H9 (cell line): ENCODE data around the gene MYH9. TPM values are rescaled to one million over a fixed set of nuclear protein-coding genes. Genes with fewer than 3 reads are reported as not detected.

Source experiments
- DNase-seq: peaks from one replicate; pipeline ENCODE4 v3.0.0-alpha.2; 2017
- H2AFZ ChIP-seq: one replicate; pipeline ENCODE4 v1.6.1; 2013; ENCODE audit warnings: mild to moderate bottlenecking, low read length, control low read depth, moderate library complexity
- H2AK5ac ChIP-seq: 2 replicates; pipeline ENCODE4 v1.6.1; 2013; ENCODE audit warnings: low read length, control low read depth, mixed read lengths; ENCODE audit not compliant: insufficient read length
- H2BK120ac ChIP-seq: one replicate; pipeline ENCODE4 v1.6.1; 2013; ENCODE audit warnings: low read depth, mild to moderate bottlenecking, low read length, control low read depth, inconsistent platforms; ENCODE audit not compliant: poor library complexity, severe bottlenecking
- H2BK12ac ChIP-seq: 2 replicates; pipeline ENCODE4 v1.6.1; 2013; ENCODE audit warnings: low read length, control low read depth, mixed read lengths, low read depth; ENCODE audit not compliant: insufficient read length
- H2BK15ac ChIP-seq: 2 replicates; pipeline ENCODE4 v1.6.1; 2013; ENCODE audit warnings: low read depth, low read length, control low read depth
- H2BK20ac ChIP-seq: one replicate; pipeline ENCODE4 v1.6.1; 2013; ENCODE audit warnings: low read depth, mild to moderate bottlenecking, low read length, control low read depth, inconsistent platforms; ENCODE audit not compliant: poor library complexity, severe bottlenecking
- H2BK5ac ChIP-seq: 2 replicates; pipeline ENCODE4 v1.6.1; 2013; ENCODE audit warnings: low read length, control low read depth, mixed read lengths; ENCODE audit not compliant: insufficient read length
- H3K14ac ChIP-seq: 2 replicates; pipeline ENCODE4 v1.6.1; 2013; ENCODE audit warnings: low read length, control low read depth; ENCODE audit not compliant: insufficient read depth
- H3K18ac ChIP-seq: 2 replicates; pipeline ENCODE4 v1.6.1; 2013; ENCODE audit warnings: low read depth, mild to moderate bottlenecking, mixed read lengths, low read length, control low read depth; ENCODE audit not compliant: insufficient read length
- H3K23ac ChIP-seq: 2 replicates; pipeline ENCODE4 v1.6.1; 2013; ENCODE audit warnings: low read length, control low read depth, mixed read lengths, low read depth; ENCODE audit not compliant: insufficient read length
- H3K23me2 ChIP-seq: 2 replicates; pipeline ENCODE4 v1.6.1; 2013; ENCODE audit warnings: low read depth, mild to moderate bottlenecking, mixed read lengths, low read length, control low read depth; ENCODE audit not compliant: insufficient read length, poor library complexity, severe bottlenecking
- H3K27ac ChIP-seq: 2 replicates; pipeline ENCODE4 v1.5.1; 2013; ENCODE audit warnings: low read length, control low read depth, mixed read lengths, low read depth; ENCODE audit not compliant: insufficient read length
- H3K27me3 ChIP-seq: 2 replicates; pipeline ENCODE4 v1.6.1; 2013; ENCODE audit warnings: low read length, control low read depth, inconsistent platforms; ENCODE audit not compliant: insufficient read depth
- H3K4ac ChIP-seq: 2 replicates; pipeline ENCODE4 v1.6.1; 2013; ENCODE audit warnings: low read depth, mild to moderate bottlenecking, control low read depth, inconsistent platforms, low read length, moderate library complexity
- H3K4me1 ChIP-seq: 2 replicates; pipeline ENCODE4 v1.6.1; 2013; ENCODE audit warnings: low read length, control low read depth, inconsistent platforms; ENCODE audit not compliant: insufficient read depth
- H3K4me2 ChIP-seq: 2 replicates; pipeline ENCODE4 v1.6.1; 2013; ENCODE audit warnings: low read length, control low read depth, mixed read lengths; ENCODE audit not compliant: insufficient read length, insufficient read depth
- H3K56ac ChIP-seq: 2 replicates; pipeline ENCODE4 v1.6.1; 2013; ENCODE audit warnings: low read depth, mild to moderate bottlenecking, mixed read lengths, low read length, control low read depth; ENCODE audit not compliant: insufficient read length
- H3K79me1 ChIP-seq: 2 replicates; pipeline ENCODE4 v1.6.1; 2013; ENCODE audit warnings: low read depth, mild to moderate bottlenecking, moderate library complexity, low read length, control low read depth, inconsistent platforms; ENCODE audit not compliant: insufficient read depth, poor library complexity, severe bottlenecking
- H3K79me2 ChIP-seq: 2 replicates; pipeline ENCODE4 v1.6.1; 2013; ENCODE audit warnings: low read length, control low read depth, inconsistent platforms; ENCODE audit not compliant: insufficient read depth
- H3K9ac ChIP-seq: 2 replicates; pipeline ENCODE4 v1.6.1; 2013; ENCODE audit warnings: low read length, control low read depth, mixed read lengths; ENCODE audit not compliant: insufficient read length; ENCODE audit errors: extremely low read depth
- H3K9me3 ChIP-seq: one replicate; pipeline ENCODE4 v1.6.1; 2013; ENCODE audit warnings: low read depth, low read length, inconsistent platforms; ENCODE audit not compliant: control insufficient read depth
- H3T11ph ChIP-seq: one replicate; pipeline ENCODE4 v1.6.1; 2013; ENCODE audit warnings: mild to moderate bottlenecking, low read length, control low read depth, inconsistent platforms
- H4K20me1 ChIP-seq: one replicate; pipeline ENCODE4 v1.6.1; 2013; ENCODE audit not compliant: control insufficient read depth, insufficient read length, insufficient read depth
- H4K5ac ChIP-seq: 2 replicates; pipeline ENCODE4 v1.6.1; 2013; ENCODE audit warnings: low read depth, mild to moderate bottlenecking, mixed read lengths, low read length, control low read depth; ENCODE audit not compliant: insufficient read length
- H4K8ac ChIP-seq: replicated peaks from 2 replicates; pipeline ENCODE4 v1.6.1; 2013; ENCODE audit warnings: low read length, control low read depth, mixed read lengths, low read depth; ENCODE audit not compliant: insufficient read length
- H4K91ac ChIP-seq: 2 replicates; pipeline ENCODE4 v1.6.1; 2013; ENCODE audit warnings: low read depth, mild to moderate bottlenecking, moderate library complexity, mixed read lengths, low read length, control low read depth; ENCODE audit not compliant: insufficient read length
- H3K27ac Mint-ChIP-seq, 3 experiments: 2 replicates in 2 of 3; 3 replicates in 1 of 3; pipeline ENCODE4 v1.8.0; 2020 to 2021; ENCODE audit warnings: mixed read lengths in 3 of 3, mild to moderate bottlenecking in 1 of 3, moderate library complexity in 1 of 3
- H3K27me3 Mint-ChIP-seq: 2 replicates; pipeline ENCODE4 v1.8.0; 2021; ENCODE audit warnings: low read depth, mild to moderate bottlenecking, moderate library complexity, mixed read lengths
- H3K36me3 Mint-ChIP-seq, 3 experiments: 2 replicates in 2 of 3; 3 replicates in 1 of 3; pipeline ENCODE4 v1.8.0; 2020 to 2021; ENCODE audit warnings: low read depth in 3 of 3, mixed read lengths in 3 of 3; ENCODE audit not compliant: insufficient read depth in 1 of 3
- H3K4me1 Mint-ChIP-seq, 2 experiments: 2 replicates each; pipeline ENCODE4 v1.8.0; 2020; ENCODE audit warnings: mixed read lengths in 2 of 2
- H3K4me3 Mint-ChIP-seq, 2 experiments: 2 replicates in 1 of 2; 3 replicates in 1 of 2; pipeline ENCODE4 v1.8.0; 2020 to 2021; ENCODE audit warnings: mild to moderate bottlenecking in 2 of 2, mixed read lengths in 2 of 2, moderate library complexity in 1 of 2
- H3K9me3 Mint-ChIP-seq, 2 experiments: 2 replicates in 1 of 2; 3 replicates in 1 of 2; pipeline ENCODE4 v1.8.0; 2020; ENCODE audit warnings: mild to moderate bottlenecking in 2 of 2, mixed read lengths in 2 of 2, moderate library complexity in 1 of 2
- CTCF ChIP-seq: fragments of 200-600 bp; sonication (generic); conservative IDR thresholded peaks from 3 replicates; pipeline ENCODE4 v1.8.0; 2021; ENCODE audit warnings: antibody characterized with exemption, mild to moderate bottlenecking
- WGBS: extraction: QIAGEN DNeasy Blood & Tissue Kit; methylation state at CpG from one replicate; pipeline ENCODE4 v1.1.7; 2013; ENCODE audit warnings: missing lambda C conversion rate, low lambda C conversion rate, mixed read lengths; ENCODE audit not compliant: insufficient read length; ENCODE audit errors: extremely low coverage; 5-methylcytosine and 5-hydroxymethylcytosine counted together
- total RNA-seq: library from RNA; stranded (reverse); gene quantifications from 2 replicates; pipeline ENCODE4 v1.2.1, GENCODE V29; 2021

The MYH9 gene
- total RNA-seq, 1 experiment from 2014 or later: 266 TPM

- no peaks in the 10 kb centered on the region for H4K20me1 ChIP-seq
- H2BK12ac ChIP-seq: no peak overlapping the region
- H2AFZ ChIP-seq: no peak overlapping the region
- DNase-seq: peak; percentile 16
- H3K79me2 ChIP-seq: no peaks in the 10 kb centered on the region; the same call in 1 of the 2 replicates
- WGBS: no CpG with 5 or more reads among the region's 14 CpGs
- no peaks in the 10 kb centered on the region for H3K9me3 ChIP-seq
- H3K9me3 Mint-ChIP-seq: no peaks in the 10 kb centered on the region; a peak in 2 of 5 replicates
- peaks cover 10 to 33% (median 25%) of the 10 kb centered on the region in 3 experiments for H3K36me3 Mint-ChIP-seq
- no peak overlapping the region for H2AK5ac ChIP-seq
- H3K18ac ChIP-seq: no peak overlapping the region
- H3K4me1 Mint-ChIP-seq: peaks cover 30 to 31% of the 10 kb centered on the region in 2 experiments
- no peak overlapping the region for H2BK120ac ChIP-seq
- H3K4me1 ChIP-seq: no peaks in the 10 kb centered on the region
- no peak overlapping the region for H3K4ac ChIP-seq
- no peak overlapping the region for H2BK20ac ChIP-seq
- no peak overlapping the region for H2BK15ac ChIP-seq
- no peak overlapping the region for H3K56ac ChIP-seq
- no peak overlapping the region for H3K14ac ChIP-seq
- H3K9ac ChIP-seq: no peak overlapping the region
- H3K27ac Mint-ChIP-seq: peak overlapping the region in 1 of 3 experiments; percentile 91; a peak in 2 of 7 replicates
- H4K8ac ChIP-seq: no peak overlapping the region
- H3T11ph ChIP-seq: no peak overlapping the region
- no peaks in the 10 kb centered on the region for H3K27me3 Mint-ChIP-seq
- H3K23ac ChIP-seq: no peak overlapping the region
- no peak overlapping the region for H3K27ac ChIP-seq
- no peak overlapping the region for H4K91ac ChIP-seq
- no peak overlapping the region for H2BK5ac ChIP-seq
- H4K5ac ChIP-seq: no peak overlapping the region
- TF ChIP-seq CTCF: no peak
- H3K4me2 ChIP-seq: no peak overlapping the region
- H3K27me3 ChIP-seq: no peaks in the 10 kb centered on the region
- no peak overlapping the region for H3K4me3 Mint-ChIP-seq
- no peaks in the 10 kb centered on the region for H3K79me1 ChIP-seq
- peaks cover 9% of the 10 kb centered on the region for H3K23me2 ChIP-seq
Observed at GRCh38 chr22:36236388-36237319, 151.1 kb downstream of the MYH9 start.
